ENCODE data around the gene C1QA.

GRCh38 chr1:22676916-22677583, 40.6 kb downstream of the C1QA start:
- TF ChIP-seq, protein P1, sequence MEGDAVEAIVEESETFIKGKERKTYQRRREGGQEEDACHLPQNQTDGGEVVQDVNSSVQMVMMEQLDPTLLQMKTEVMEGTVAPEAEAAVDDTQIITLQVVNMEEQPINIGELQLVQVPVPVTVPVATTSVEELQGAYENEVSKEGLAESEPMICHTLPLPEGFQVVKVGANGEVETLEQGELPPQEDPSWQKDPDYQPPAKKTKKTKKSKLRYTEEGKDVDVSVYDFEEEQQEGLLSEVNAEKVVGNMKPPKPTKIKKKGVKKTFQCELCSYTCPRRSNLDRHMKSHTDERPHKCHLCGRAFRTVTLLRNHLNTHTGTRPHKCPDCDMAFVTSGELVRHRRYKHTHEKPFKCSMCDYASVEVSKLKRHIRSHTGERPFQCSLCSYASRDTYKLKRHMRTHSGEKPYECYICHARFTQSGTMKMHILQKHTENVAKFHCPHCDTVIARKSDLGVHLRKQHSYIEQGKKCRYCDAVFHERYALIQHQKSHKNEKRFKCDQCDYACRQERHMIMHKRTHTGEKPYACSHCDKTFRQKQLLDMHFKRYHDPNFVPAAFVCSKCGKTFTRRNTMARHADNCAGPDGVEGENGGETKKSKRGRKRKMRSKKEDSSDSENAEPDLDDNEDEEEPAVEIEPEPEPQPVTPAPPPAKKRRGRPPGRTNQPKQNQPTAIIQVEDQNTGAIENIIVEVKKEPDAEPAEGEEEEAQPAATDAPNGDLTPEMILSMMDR (IDR thresholded peaks at IDR 0.05; ENCODE audit: low read length): no peak
- TF ChIP-seq EZH2 (optimal IDR thresholded peaks at IDR 0.05; ENCODE audit: low read depth, low read length): no peak

Measured in MM.1S (cell line).